ENCODE measurements around the gene ZBTB3. TPM values are rescaled to one million over a fixed set of nuclear protein-coding genes. Genes with fewer than 3 reads are reported as not detected.

ZBTB3 gene
- total and polyA plus RNA-seq, 2 of the 13 experiments (the other 11 are each of a cell fraction or from before 2014, with no cell fraction given) = 3.4 to 5.2 TPM

DNA sequence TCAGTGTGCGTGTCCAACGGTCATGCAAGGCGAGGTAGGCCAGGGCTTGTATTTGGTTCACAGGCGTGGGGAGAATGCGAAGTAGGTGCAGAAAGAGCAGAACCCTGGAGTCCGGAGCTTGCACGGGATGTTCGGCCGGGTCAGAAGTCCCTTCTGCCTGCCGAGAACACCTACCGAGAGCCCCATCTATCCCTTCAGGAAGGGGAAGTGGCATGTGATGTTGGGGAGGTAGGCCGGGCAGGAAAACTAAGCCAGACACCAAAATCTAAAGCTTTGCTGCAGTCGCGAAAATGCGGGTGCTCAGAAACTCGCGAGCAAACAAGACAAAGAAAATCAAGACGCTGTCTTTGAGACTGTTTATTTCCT, 16.8 kb upstream of the ZBTB3 start (continued):
- TF ChIP-seq, protein P1, sequence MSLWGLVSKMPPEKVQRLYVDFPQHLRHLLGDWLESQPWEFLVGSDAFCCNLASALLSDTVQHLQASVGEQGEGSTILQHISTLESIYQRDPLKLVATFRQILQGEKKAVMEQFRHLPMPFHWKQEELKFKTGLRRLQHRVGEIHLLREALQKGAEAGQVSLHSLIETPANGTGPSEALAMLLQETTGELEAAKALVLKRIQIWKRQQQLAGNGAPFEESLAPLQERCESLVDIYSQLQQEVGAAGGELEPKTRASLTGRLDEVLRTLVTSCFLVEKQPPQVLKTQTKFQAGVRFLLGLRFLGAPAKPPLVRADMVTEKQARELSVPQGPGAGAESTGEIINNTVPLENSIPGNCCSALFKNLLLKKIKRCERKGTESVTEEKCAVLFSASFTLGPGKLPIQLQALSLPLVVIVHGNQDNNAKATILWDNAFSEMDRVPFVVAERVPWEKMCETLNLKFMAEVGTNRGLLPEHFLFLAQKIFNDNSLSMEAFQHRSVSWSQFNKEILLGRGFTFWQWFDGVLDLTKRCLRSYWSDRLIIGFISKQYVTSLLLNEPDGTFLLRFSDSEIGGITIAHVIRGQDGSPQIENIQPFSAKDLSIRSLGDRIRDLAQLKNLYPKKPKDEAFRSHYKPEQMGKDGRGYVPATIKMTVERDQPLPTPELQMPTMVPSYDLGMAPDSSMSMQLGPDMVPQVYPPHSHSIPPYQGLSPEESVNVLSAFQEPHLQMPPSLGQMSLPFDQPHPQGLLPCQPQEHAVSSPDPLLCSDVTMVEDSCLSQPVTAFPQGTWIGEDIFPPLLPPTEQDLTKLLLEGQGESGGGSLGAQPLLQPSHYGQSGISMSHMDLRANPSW (CRISPR knock-in tag; IDR thresholded peaks at IDR 0.05; ENCODE audit: borderline replicate concordance) = no peak
- TF ChIP-seq CCDC6 (CRISPR knock-in tag; IDR thresholded peaks at IDR 0.05) = no peak
- no peak for TF ChIP-seq ZNF883 (CRISPR knock-in tag; IDR thresholded peaks at IDR 0.05; ENCODE audit: not compliant biosample characterization)
- no peak for TF ChIP-seq HNF4G (IDR thresholded peaks at IDR 0.05; ENCODE audit: borderline replicate concordance, low read depth, low read length)
- TF ChIP-seq HNF4G (CRISPR knock-in tag; IDR thresholded peaks at IDR 0.05; ENCODE audit: borderline replicate concordance, low read depth) = no peak
- peak; percentile 13; the same call in 1 of the 2 replicates for TF ChIP-seq ZNF232 (CRISPR knock-in tag; IDR thresholded peaks at IDR 0.05; ENCODE audit: borderline replicate concordance)
- peak; percentile 2; the same call in 1 of the 2 replicates for TF ChIP-seq KLF12 (CRISPR knock-in tag; IDR thresholded peaks at IDR 0.05; ENCODE audit: borderline replicate concordance)
- no peak for TF ChIP-seq HNRNPK (IDR thresholded peaks at IDR 0.05; ENCODE audit: low read depth, low read length, poor library complexity, severe bottlenecking)
- TF ChIP-seq ZNF607 (CRISPR knock-in tag; IDR thresholded peaks at IDR 0.05; ENCODE audit: borderline replicate concordance) = no peak
- no peak for TF ChIP-seq ZNF160 (CRISPR knock-in tag; IDR thresholded peaks at IDR 0.05)
- no peak for TF ChIP-seq FIP1L1 (IDR thresholded peaks at IDR 0.05; ENCODE audit: borderline replicate concordance, insufficient read depth, low read depth, low read length)
- TF ChIP-seq PCBP1 (IDR thresholded peaks at IDR 0.05; ENCODE audit: borderline replicate concordance, low read depth, low read length) = no peak
- no peak; the same call in 1 of the 2 replicates for TF ChIP-seq MXD4 (CRISPR knock-in tag; IDR thresholded peaks at IDR 0.05)
- no peak for TF ChIP-seq ZNF530 (CRISPR knock-in tag; IDR thresholded peaks at IDR 0.05; ENCODE audit: low read depth)
- TF ChIP-seq, protein P2, sequence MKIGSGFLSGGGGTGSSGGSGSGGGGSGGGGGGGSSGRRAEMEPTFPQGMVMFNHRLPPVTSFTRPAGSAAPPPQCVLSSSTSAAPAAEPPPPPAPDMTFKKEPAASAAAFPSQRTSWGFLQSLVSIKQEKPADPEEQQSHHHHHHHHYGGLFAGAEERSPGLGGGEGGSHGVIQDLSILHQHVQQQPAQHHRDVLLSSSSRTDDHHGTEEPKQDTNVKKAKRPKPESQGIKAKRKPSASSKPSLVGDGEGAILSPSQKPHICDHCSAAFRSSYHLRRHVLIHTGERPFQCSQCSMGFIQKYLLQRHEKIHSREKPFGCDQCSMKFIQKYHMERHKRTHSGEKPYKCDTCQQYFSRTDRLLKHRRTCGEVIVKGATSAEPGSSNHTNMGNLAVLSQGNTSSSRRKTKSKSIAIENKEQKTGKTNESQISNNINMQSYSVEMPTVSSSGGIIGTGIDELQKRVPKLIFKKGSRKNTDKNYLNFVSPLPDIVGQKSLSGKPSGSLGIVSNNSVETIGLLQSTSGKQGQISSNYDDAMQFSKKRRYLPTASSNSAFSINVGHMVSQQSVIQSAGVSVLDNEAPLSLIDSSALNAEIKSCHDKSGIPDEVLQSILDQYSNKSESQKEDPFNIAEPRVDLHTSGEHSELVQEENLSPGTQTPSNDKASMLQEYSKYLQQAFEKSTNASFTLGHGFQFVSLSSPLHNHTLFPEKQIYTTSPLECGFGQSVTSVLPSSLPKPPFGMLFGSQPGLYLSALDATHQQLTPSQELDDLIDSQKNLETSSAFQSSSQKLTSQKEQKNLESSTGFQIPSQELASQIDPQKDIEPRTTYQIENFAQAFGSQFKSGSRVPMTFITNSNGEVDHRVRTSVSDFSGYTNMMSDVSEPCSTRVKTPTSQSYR (CRISPR knock-in tag; IDR thresholded peaks at IDR 0.05; ENCODE audit: borderline replicate concordance) = no peak
- TF ChIP-seq MTA1 (CRISPR knock-in tag; IDR thresholded peaks at IDR 0.05; ENCODE audit: borderline replicate concordance) = no peak
- TF ChIP-seq ZNF260 (CRISPR knock-in tag; IDR thresholded peaks at IDR 0.05; ENCODE audit: borderline replicate concordance, low read depth) = no peak
- TF ChIP-seq TAF15 (IDR thresholded peaks at IDR 0.05; ENCODE audit: low read depth, low read length, poor library complexity, severe bottlenecking) = no peak
- no peak; the same call in 1 of the 2 replicates for TF ChIP-seq ZNF24 (IDR thresholded peaks at IDR 0.05)
- TF ChIP-seq MBD4 (IDR thresholded peaks at IDR 0.05; ENCODE audit: borderline replicate concordance, low read length) = no peak
- TF ChIP-seq MED1 (CRISPR knock-in tag; IDR thresholded peaks at IDR 0.05) = peak; percentile 9; the same call in 1 of the 2 replicates
- TF ChIP-seq ZZZ3 (CRISPR knock-in tag; IDR thresholded peaks at IDR 0.05; ENCODE audit: borderline replicate concordance) = no peak
- TF ChIP-seq HDAC6 (IDR thresholded peaks at IDR 0.05; ENCODE audit: low read depth, low read length) = no peak
- no peak for TF ChIP-seq PAWR (CRISPR knock-in tag; IDR thresholded peaks at IDR 0.05; ENCODE audit: borderline replicate concordance)
- TF ChIP-seq ZNF333 (CRISPR knock-in tag; IDR thresholded peaks at IDR 0.05; ENCODE audit: borderline replicate concordance) = no peak; the same call in 1 of the 2 replicates
- no peak for TF ChIP-seq NR2F6 (IDR thresholded peaks at IDR 0.05)
- no peak for TF ChIP-seq NR2F6 (CRISPR knock-in tag; IDR thresholded peaks at IDR 0.05)
